AG04450 (cell line): ENCODE measurements around the gene TUBGCP2. TPM values are rescaled to one million over a fixed set of nuclear protein-coding genes. Genes with fewer than 3 reads are reported as not detected.

ENCODE experiments used
- CTCF ChIA-PET: fragments of 300-600, 350-600 bp; formaldehyde crosslinking; extraction: SDS; loops from one replicate; lab custom pipeline; 2022; ENCODE audit warnings: antibody characterized with exemption, inconsistent platforms; lab: Charles Lee
- POLR2A ChIA-PET: fragments of 350-600 bp; formaldehyde crosslinking; extraction: SDS; loops from one replicate; lab custom pipeline; 2021; ENCODE audit warnings: antibody characterized with exemption, inconsistent platforms; lab: Yijun Ruan, JAX
- DNase-seq: peaks from one replicate; pipeline ENCODE4 v3.0.0-alpha.2; 2011; ENCODE audit warnings: low read depth, low spot score
- H3K27ac ChIP-seq: one replicate; pipeline ENCODE4 v1.5.1; 2012; ENCODE audit warnings: low read depth, low read length, control low read depth
- H3K27me3 ChIP-seq: one replicate; pipeline ENCODE4 v1.6.0; 2012; ENCODE audit warnings: low read length; ENCODE audit not compliant: control insufficient read depth, insufficient read depth
- H3K4me3 ChIP-seq: 2 replicates; pipeline ENCODE4 v1.5.1; 2011; ENCODE audit warnings: mild to moderate bottlenecking, low read depth, low read length, control low read depth
- H3K9me3 ChIP-seq: 2 replicates; pipeline ENCODE4 v1.5.1; 2012; ENCODE audit warnings: low read length; ENCODE audit not compliant: control insufficient read depth, insufficient read depth
- polyA minus RNA-seq: library from RNA; depleted of rRNA, polyadenylated mRNA; stranded (reverse); fragments of >200 nt; gene quantifications from 2 replicates; pipeline ENCODE4 v1.2.3, GENCODE V29; 2011; rRNA and poly(A)+ RNA removed
- polyA plus RNA-seq: library from polyadenylated mRNA; depleted of rRNA; stranded (reverse); fragments of >200 nt; gene quantifications from 2 replicates; pipeline ENCODE4 v1.2.3, GENCODE V29; 2011; rRNA removed
- TF ChIP-seq, protein P1 (sequence below): IDR thresholded peaks from 2 replicates; pipeline ENCODE4 v1.5.1; 2011; ENCODE audit warnings: low read depth, low read length, control low read depth, inconsistent platforms

The TUBGCP2 gene, protein sequence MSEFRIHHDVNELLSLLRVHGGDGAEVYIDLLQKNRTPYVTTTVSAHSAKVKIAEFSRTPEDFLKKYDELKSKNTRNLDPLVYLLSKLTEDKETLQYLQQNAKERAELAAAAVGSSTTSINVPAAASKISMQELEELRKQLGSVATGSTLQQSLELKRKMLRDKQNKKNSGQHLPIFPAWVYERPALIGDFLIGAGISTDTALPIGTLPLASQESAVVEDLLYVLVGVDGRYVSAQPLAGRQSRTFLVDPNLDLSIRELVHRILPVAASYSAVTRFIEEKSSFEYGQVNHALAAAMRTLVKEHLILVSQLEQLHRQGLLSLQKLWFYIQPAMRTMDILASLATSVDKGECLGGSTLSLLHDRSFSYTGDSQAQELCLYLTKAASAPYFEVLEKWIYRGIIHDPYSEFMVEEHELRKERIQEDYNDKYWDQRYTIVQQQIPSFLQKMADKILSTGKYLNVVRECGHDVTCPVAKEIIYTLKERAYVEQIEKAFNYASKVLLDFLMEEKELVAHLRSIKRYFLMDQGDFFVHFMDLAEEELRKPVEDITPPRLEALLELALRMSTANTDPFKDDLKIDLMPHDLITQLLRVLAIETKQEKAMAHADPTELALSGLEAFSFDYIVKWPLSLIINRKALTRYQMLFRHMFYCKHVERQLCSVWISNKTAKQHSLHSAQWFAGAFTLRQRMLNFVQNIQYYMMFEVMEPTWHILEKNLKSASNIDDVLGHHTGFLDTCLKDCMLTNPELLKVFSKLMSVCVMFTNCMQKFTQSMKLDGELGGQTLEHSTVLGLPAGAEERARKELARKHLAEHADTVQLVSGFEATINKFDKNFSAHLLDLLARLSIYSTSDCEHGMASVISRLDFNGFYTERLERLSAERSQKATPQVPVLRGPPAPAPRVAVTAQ
- polyA plus RNA-seq, result 40.0 and 45.1 TPM in 2 replicates
- polyA minus RNA-seq, result 64.9 and 71.6 TPM in 2 replicates

DNA sequence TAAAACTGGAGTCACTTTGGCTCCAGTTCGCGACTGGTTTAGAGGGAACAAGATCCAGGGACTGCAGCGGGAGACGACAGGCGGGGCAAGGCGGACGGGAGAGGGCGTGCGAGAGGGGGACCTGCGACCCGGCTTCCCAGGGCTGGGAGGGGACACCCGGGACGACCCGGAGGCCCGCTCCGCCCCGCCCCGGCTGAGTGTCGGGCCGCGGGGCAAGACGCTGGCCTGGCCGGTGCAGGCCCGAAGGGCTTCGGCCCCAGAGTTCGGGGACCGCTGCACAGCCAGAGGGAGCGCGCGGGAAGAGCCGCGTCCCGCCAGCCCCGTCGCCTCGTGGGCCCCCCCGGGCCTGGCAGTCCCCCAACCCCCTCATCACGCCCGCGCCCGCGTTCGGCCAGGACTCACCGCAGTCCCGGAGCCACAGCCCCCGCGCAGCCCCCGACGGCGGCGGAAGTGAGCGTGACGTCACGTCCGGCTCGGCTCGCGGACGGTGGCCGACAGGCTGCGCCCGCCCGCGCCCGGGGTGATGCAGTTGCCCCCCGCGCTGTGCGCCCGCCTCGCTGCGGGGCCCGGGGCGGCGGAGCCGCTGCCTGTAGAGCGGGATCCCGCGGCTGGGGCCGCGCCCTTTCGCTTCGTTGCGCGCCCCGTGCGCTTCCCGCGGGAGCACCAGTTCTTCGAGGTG lies at the start of gene TUBGCP2, which contains the start of gene ZNF511:
TUBGCP2 (minus strand) TSS at position 452 of the 679 bp plus-strand sequence. CDS start 5,931 bp downstream, outside the sequence.
ZNF511 (plus strand) TSS at position 494 of the 679 bp plus-strand sequence; CDS start at position 524, 30 bp downstream.
- Histone ChIP-seq H3K27ac (peak within 1 kb of the TSS; percentile 70), H3K9me3 (peaks cover 7% of the 10 kb centered on the region; the same call in 1 of the 2 replicates), H3K4me3 (peak within 1 kb of the TSS; percentile 82), H3K27me3 (no peaks in the 10 kb centered on the region)
- ChIA-PET POLR2A (interaction anchor here (1.6 kb wide), 1 partner anchor 15 kb away, joined by 3 read pairs; no protein-coding TSS in a partner anchor), CTCF (interaction anchor here (0.6 to 1.9 kb wide), 5 partner anchors 10 to 403 kb away, joined by 4 to 15 read pairs (median 7); no protein-coding TSS in a partner anchor)
- TF ChIP-seq, protein P1, sequence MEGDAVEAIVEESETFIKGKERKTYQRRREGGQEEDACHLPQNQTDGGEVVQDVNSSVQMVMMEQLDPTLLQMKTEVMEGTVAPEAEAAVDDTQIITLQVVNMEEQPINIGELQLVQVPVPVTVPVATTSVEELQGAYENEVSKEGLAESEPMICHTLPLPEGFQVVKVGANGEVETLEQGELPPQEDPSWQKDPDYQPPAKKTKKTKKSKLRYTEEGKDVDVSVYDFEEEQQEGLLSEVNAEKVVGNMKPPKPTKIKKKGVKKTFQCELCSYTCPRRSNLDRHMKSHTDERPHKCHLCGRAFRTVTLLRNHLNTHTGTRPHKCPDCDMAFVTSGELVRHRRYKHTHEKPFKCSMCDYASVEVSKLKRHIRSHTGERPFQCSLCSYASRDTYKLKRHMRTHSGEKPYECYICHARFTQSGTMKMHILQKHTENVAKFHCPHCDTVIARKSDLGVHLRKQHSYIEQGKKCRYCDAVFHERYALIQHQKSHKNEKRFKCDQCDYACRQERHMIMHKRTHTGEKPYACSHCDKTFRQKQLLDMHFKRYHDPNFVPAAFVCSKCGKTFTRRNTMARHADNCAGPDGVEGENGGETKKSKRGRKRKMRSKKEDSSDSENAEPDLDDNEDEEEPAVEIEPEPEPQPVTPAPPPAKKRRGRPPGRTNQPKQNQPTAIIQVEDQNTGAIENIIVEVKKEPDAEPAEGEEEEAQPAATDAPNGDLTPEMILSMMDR, result no peak; the same call in 1 of the 2 replicates
- no peak for DNase-seq

- TF ChIP-seq, protein P1, result no peak
- ChIA-PET POLR2A (interaction anchor here (0.6 to 1.2 kb wide), 3 partner anchors 9 to 16 kb away, joined by 3 to 4 read pairs (median 3); partner anchors contain the start of gene ECHS1), CTCF (interaction anchor here (1.7 to 2.5 kb wide), 2 partner anchors 28 kb away, joined by 10 to 13 read pairs; no protein-coding TSS in a partner anchor)
- Histone ChIP-seq H3K27me3 (no peaks in the 10 kb centered on the region), H3K4me3 (peak within 1 kb of the TSS; percentile 61), H3K27ac (no peak within 1 kb of the TSS), H3K9me3 (no peaks in the 10 kb centered on the region; the same call in 1 of the 2 replicates)
- no peak for DNase-seq
Measured at GRCh38 chr10:133357285-133358161, 48.9 kb upstream of the TUBGCP2 start, which contains the start of gene FUOM. Gene FUOM (minus strand): TSS chr10:133358019. CDS start chr10:133358007, 12 bp downstream.

- DNase-seq, result no peak
- no peak overlapping the region for H3K27ac ChIP-seq
- no peaks in the 10 kb centered on the region for H3K27me3 ChIP-seq
- TF ChIP-seq, protein P1, result no peak
- ChIA-PET POLR2A (no interaction called here), CTCF (interaction anchor here (1.7 kb wide), 1 partner anchor 27 kb away, joined by 10 read pairs; no protein-coding TSS in a partner anchor)
- no peaks in the 10 kb centered on the region; the same call in 1 of the 2 replicates for H3K9me3 ChIP-seq
- peak overlapping the region; percentile 61 for H3K4me3 ChIP-seq
Measured at GRCh38 chr10:133356549-133357284, 48.0 kb upstream of the TUBGCP2 start.
